Heart left ventricle (tissue), 16 donors: ENCODE results near the gene CNST. TPM values are rescaled to one million over a fixed set of nuclear protein-coding genes. Genes with fewer than 3 reads are reported as not detected.

Experiments used
- ATAC-seq, 4 donors: fragments of 200-7000 bp; cut with Tn5 transposase; one replicate each; pipeline ENCODE4 v1.9.1; 2020 to 2022; ENCODE audit warnings: moderate library complexity in 4 of 4, mild to moderate bottlenecking in 3 of 4, moderate number of reproducible peaks in 1 of 4
- DNase-seq, 5 donors: peaks; one replicate each; pipeline ENCODE4 v3.0.0-alpha.2; 2020
- H3K27ac ChIP-seq, 12 donors: fragments of 200-600 bp; sonication (generic) in 4 of 12; one replicate each; pipeline versions ENCODE4 v1.5.0 to v1.8.0; 2016 to 2022; ENCODE audit warnings: mild to moderate bottlenecking in 2 of 12
- H3K27me3 ChIP-seq, 9 donors: fragments of 200-600 bp; sonication (generic) in 2 of 9; one replicate each; pipeline versions ENCODE4 v1.5.1 to v1.8.0; 2016 to 2022; ENCODE audit warnings: mild to moderate bottlenecking in 3 of 9
- H3K36me3 ChIP-seq, 9 donors: fragments of 200-600 bp; sonication (generic) in 2 of 9; one replicate each; pipeline versions ENCODE4 v1.5.0 to v1.8.0; 2018 to 2022; ENCODE audit warnings: mild to moderate bottlenecking in 2 of 9
- H3K4me1 ChIP-seq, 12 donors: fragments of 200-600 bp; sonication (generic) in 4 of 12; one replicate each; pipeline versions ENCODE4 v1.5.0 to v1.8.0; 2016 to 2022; ENCODE audit warnings: mild to moderate bottlenecking in 3 of 12
- H3K4me3 ChIP-seq, 12 donors: fragments of 200-600 bp; sonication (generic) in 4 of 12; one replicate each; pipeline versions ENCODE4 v1.5.0 to v1.8.0; 2017 to 2022; ENCODE audit warnings: mild to moderate bottlenecking in 9 of 12, moderate library complexity in 4 of 12
- H3K9me3 ChIP-seq, 12 donors: fragments of 200-600 bp; sonication (generic) in 4 of 12; one replicate each; pipeline versions ENCODE4 v1.5.0 to v1.8.0; 2016 to 2022; ENCODE audit warnings: mild to moderate bottlenecking in 1 of 12
- CTCF ChIP-seq, 12 donors: fragments of 200-600 bp; sonication (generic) in 4 of 12; IDR thresholded peaks; one replicate each; pipeline versions ENCODE4 v1.5.0 to v1.8.0; 2018 to 2022; ENCODE audit warnings: antibody characterized with exemption in 12 of 12, mild to moderate bottlenecking in 5 of 12
- POLR2A ChIP-seq, 2 donors: fragments of 450-650 bp; IDR thresholded peaks; one replicate each; pipeline ENCODE4 v1.6.1; 2017; ENCODE audit warnings: antibody characterized with exemption in 2 of 2, mild to moderate bottlenecking in 2 of 2, moderate library complexity in 2 of 2
- WGBS, 4 donors: extraction: QIAGEN DNeasy Blood & Tissue Kit in 2 of 4; methylation state at CpG; one replicate each; pipeline versions ENCODE4 v1.1.5 to v1.1.7; 2013 to 2018; 5-methylcytosine and 5-hydroxymethylcytosine counted together
- intact Hi-C, 10 donors: fragments of 100-400 bp; cut with DNase I; formaldehyde crosslinking; loops; one replicate each; pipeline versions ENCODE4 v1.11.1 to v1.14.2; 2022
- polyA plus RNA-seq, 2 donors: library from polyadenylated mRNA; stranded (reverse); fragments of 200-250 nt; gene quantifications; one replicate each; pipeline ENCODE4 v1.2.3, GENCODE V29; 2013
- total RNA-seq, 9 donors: library from RNA; depleted of rRNA in 2 of 9; stranded (reverse); fragments of >200 nt in 2 of 9; fragmentation: NEBNext Ultra II Directional in 3 of 9; extraction: Animal tissue kit (Norgen Biotek cat#: 25700) in 3 of 9; gene quantifications; one replicate each; pipeline versions ENCODE4 v1.1.0 to v1.2.4, GENCODE V29; 2016 to 2023
- donor health status: ischemic (EF 13 %, LVEDD 7.1; RV severe dilation, severe dysfunction).
- donor health status: healthy with polysubstance abuse.
- donor health status: DM: no; HTN: yes; CAD: no.
- donor health status: DM: no; HTN: no; CAD: no.
- donor health status: ischemic (EF 25% LVEDD 6.9; RV normal size, moderate dysfunction).
- donor health status: ischemic (EF 25% LVEDD 5.7; RV mildly dilated, moderate dysfunction).
- donor health status: healthy.
- donor health status: DM: yes; HTN: yes; CAD: no.
- donor health status: ischemic (EF 35%, LVEDD 5.7; RV mildly dilated, moderate dysfunction).
- donor health status: nonischemic (EF 11% LVEDD 7.7; RV severe dilation, severe dysfunction).
- donor health status: DM: yes; HTN: yes; CAD: no.
- donor health status: PGD.
- donor health status: ischemic (EF 29% LVEDD 5.4; RV normal size, mild dysfunction).
- donor health status: nonischemic (EF 23%, LVEDD 6.1; RV moderate dilation, normal function).

CNST gene
- total and polyA plus RNA-seq, 11 donors: 3.9 to 23.9 (median 17.6) TPM

DNA sequence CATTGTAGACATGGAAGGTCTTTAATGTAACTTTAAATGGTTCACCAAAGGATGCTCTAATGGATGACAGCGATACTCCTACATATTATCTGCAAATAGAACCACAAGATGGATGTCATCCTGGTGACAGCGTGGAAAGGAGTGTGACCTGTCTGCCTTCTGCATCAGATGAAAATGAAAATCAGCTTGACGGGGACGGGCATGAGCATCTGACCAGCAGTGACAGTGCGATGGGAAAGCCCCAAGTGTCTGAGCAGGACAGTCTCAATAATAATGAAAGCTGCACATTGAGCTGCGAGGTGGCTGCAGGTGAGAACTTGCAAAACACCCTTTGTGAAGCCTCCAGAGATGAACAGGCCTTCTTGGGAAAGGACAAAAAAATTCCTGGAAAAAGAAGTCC, 25.2 kb downstream of the CNST start:
- H3K9me3 ChIP-seq: peaks cover 0 to 7% (median 0%) of the 10 kb centered on the region in 12 donors
- H3K27ac ChIP-seq: no peak overlapping the region
- peaks cover 0 to 24% (median 8%) of the 10 kb centered on the region in 9 donors for H3K36me3 ChIP-seq
- WGBS, 4 donors: 91 to 97% (median 93%) methylated on average over 6 of the region's 6 CpGs
- no peak overlapping the region for H3K4me3 ChIP-seq
- no peaks in the 10 kb centered on the region for H3K27me3 ChIP-seq
- intact Hi-C loops: no loop called here
- DNase-seq (no peak), ATAC-seq (no peak)
- TF ChIP-seq POLR2A (IDR thresholded peaks at IDR 0.05) (no peak), CTCF (IDR thresholded peaks at IDR 0.05) (no peak)
- H3K4me1 ChIP-seq: peaks cover 0 to 46% (median 13%) of the 10 kb centered on the region in 12 donors

GRCh38 chr1:246591958-246592357, 25.7 kb downstream of the CNST start:
- ATAC-seq (peak in 1 of 4 donors; percentile 31), DNase-seq (no peak)
- Histone ChIP-seq H3K4me1 (peaks cover 0 to 46% (median 15%) of the 10 kb centered on the region in 12 donors), H3K27ac (no peak overlapping the region), H3K4me3 (no peak overlapping the region), H3K27me3 (no peaks in the 10 kb centered on the region), H3K9me3 (peaks cover 0 to 7% (median 0%) of the 10 kb centered on the region in 12 donors), H3K36me3 (peaks cover 0 to 24% (median 8%) of the 10 kb centered on the region in 9 donors)
- TF ChIP-seq CTCF (IDR thresholded peaks at IDR 0.05) (no peak), POLR2A (IDR thresholded peaks at IDR 0.05) (no peak)
- WGBS, 4 donors: 91 to 95% (median 95%) methylated on average over 13 of the region's 13 CpGs
- intact Hi-C loops: no loop called here

DNA sequence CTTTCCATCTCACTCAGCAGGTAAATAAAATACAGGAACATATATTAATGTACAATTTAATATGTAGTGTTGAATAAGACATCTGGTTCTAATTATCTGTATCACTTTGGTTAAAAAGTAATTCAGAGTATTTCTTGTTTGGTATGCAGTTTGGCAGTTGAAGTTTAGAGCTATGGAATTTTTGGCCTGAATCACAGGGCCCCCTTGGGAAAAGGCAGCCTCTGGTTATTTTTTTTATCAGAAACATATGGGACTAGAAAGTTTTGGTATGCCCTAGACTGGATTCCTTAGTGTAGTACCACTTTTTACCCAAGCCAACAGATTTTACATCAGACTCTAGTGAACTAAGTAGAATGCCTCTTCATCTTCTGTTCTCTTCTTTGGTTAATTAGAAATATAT, 26.4 kb downstream of the CNST start:
- Histone ChIP-seq H3K4me3 (no peak overlapping the region), H3K27me3 (no peaks in the 10 kb centered on the region), H3K27ac (peak overlapping the region in 1 of 12 donors; percentile 8), H3K36me3 (peaks cover 0 to 24% (median 8%) of the 10 kb centered on the region in 9 donors), H3K9me3 (peaks cover 0 to 7% (median 0%) of the 10 kb centered on the region in 12 donors), H3K4me1 (peaks cover 0 to 46% (median 15%) of the 10 kb centered on the region in 12 donors)
- DNase-seq (no peak), ATAC-seq (no peak)
- no peak for TF ChIP-seq CTCF (IDR thresholded peaks at IDR 0.05)
- TF ChIP-seq POLR2A (IDR thresholded peaks at IDR 0.05): no peak
- intact Hi-C loops: no loop called here

DNA sequence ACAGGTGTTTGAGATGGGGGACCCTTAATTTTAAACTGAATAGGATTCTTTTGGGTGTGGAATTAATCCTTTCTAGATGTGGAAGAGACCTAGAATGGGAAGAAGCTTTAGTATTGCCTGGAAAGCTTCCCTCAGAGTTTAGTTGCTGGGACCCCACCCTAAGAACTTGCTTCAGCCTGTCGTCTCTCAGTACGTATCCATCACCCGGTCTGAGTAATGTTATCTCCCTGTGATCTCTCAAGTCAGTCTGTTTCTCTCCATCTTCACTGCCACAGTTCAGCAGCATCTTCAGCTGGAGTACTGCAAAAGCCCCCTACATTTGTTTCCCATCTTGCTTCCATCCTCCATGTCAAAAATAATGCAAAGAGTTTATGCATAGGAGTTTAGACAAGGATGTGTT, 28.9 kb downstream of the CNST start:
- intact Hi-C loops: no loop called here
- ATAC-seq (no peak), DNase-seq (no peak)
- Histone ChIP-seq H3K9me3 (peaks cover 0 to 3% (median 0%) of the 10 kb centered on the region in 12 donors), H3K27ac (no peak overlapping the region), H3K4me3 (no peak overlapping the region), H3K36me3 (peaks cover 0 to 24% (median 8%) of the 10 kb centered on the region in 9 donors), H3K4me1 (peaks cover 0 to 50% (median 16%) of the 10 kb centered on the region in 12 donors), H3K27me3 (no peaks in the 10 kb centered on the region)
- WGBS, 4 donors: 84 to 89% (median 88%) methylated on average over 3 of the region's 3 CpGs
- TF ChIP-seq POLR2A (IDR thresholded peaks at IDR 0.05) (no peak), CTCF (IDR thresholded peaks at IDR 0.05) (no peak)
